ENCODE results near the gene MMP25. TPM values are rescaled to one million over a fixed set of nuclear protein-coding genes. Genes with fewer than 3 reads are reported as not detected.

Gene MMP25
- total and polyA plus RNA-seq, 9 of the 15 experiments (the other 6 are each of a cell fraction or from before 2014, with no cell fraction given), result 0.03 to 0.04 TPM; not detected in 7

GRCh38 chr16:3003582-3004270 lies 42.6 kb upstream of the MMP25 start (continued):
- TF ChIP-seq ARID4B (CRISPR knock-in tag; IDR thresholded peaks at IDR 0.05) (no peak), ATF4 (CRISPR knock-in tag; IDR thresholded peaks at IDR 0.05) (no peak), MLLT1 (IDR thresholded peaks at IDR 0.05) (peak in 1 of 2 experiments; percentile 68; a peak in 1 of 4 replicates), ZNF77 (CRISPR knock-in tag; IDR thresholded peaks at IDR 0.05) (no peak), STAT6 (CRISPR knock-in tag; IDR thresholded peaks at IDR 0.05) (no peak), IRF2 (CRISPR knock-in tag; IDR thresholded peaks at IDR 0.05) (no peak), BDP1 (IDR thresholded peaks at IDR 0.05; ENCODE audit: insufficient read depth, insufficient read length) (no peak), SIRT6 (IDR thresholded peaks at IDR 0.05; ENCODE audit: low read depth, low read length) (no peak), ESRRA (IDR thresholded peaks at IDR 0.05; ENCODE audit: borderline replicate concordance, low read depth) (peak; percentile 81; the same call in 1 of the 2 replicates), SIN3B (IDR thresholded peaks at IDR 0.05; ENCODE audit: low read depth) (no peak), SRSF9 (IDR thresholded peaks at IDR 0.05; ENCODE audit: borderline replicate concordance, low read depth, low read length) (no peak), CEBPZ (IDR thresholded peaks at IDR 0.05; ENCODE audit: borderline replicate concordance, low read depth, low read length) (peak; percentile 61; the same call in 1 of the 2 replicates), PTTG1 (tag; IDR thresholded peaks at IDR 0.05; ENCODE audit: low read depth) (no peak), ZNF586 (CRISPR knock-in tag; conservative IDR thresholded peaks at IDR 0.05) (no peak)

Data from K562 (cell line).